Mammary epithelial cell (primary cell): ENCODE measurements around the gene SLC13A1.

Experiments
- EZH2 ChIP-seq: IDR thresholded peaks from 2 replicates; pipeline ENCODE4 v1.6.1; 2012; ENCODE audit warnings: low read length, inconsistent platforms, borderline replicate concordance
- TF ChIP-seq, protein P1 (sequence below), 2 donors: IDR thresholded peaks in 1 of 2; conservative IDR thresholded peaks in 1 of 2; 2 replicates each; pipeline ENCODE4 v1.5.1; 2011 to 2012; ENCODE audit warnings: inconsistent platforms in 2 of 2, low read length in 2 of 2, mild to moderate bottlenecking in 2 of 2, control low read depth in 1 of 2, low read depth in 1 of 2; ENCODE audit not compliant: insufficient read depth in 1 of 2; ENCODE audit errors: extremely low read depth in 1 of 2

DNA sequence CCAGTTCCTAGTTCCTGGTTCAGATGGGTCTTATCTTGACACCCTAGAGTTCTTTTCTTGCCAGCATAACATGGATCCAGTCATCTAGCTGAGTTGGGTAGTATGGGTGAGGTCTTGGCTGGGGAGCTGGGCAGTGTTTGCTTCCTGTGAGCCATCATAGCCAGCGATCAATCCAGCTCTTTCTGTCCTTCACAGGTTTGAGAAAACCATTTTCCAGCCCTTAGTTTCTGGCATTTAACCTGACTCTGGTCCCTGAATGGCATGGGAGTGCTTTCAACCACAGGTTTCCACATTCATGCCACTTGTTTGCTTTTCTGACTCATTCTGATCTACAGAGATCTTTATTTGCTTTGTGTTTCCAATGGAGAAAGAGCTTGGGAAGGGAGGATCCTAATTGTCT lies 8.6 kb downstream of the SLC13A1 start:
- TF ChIP-seq, protein P1, sequence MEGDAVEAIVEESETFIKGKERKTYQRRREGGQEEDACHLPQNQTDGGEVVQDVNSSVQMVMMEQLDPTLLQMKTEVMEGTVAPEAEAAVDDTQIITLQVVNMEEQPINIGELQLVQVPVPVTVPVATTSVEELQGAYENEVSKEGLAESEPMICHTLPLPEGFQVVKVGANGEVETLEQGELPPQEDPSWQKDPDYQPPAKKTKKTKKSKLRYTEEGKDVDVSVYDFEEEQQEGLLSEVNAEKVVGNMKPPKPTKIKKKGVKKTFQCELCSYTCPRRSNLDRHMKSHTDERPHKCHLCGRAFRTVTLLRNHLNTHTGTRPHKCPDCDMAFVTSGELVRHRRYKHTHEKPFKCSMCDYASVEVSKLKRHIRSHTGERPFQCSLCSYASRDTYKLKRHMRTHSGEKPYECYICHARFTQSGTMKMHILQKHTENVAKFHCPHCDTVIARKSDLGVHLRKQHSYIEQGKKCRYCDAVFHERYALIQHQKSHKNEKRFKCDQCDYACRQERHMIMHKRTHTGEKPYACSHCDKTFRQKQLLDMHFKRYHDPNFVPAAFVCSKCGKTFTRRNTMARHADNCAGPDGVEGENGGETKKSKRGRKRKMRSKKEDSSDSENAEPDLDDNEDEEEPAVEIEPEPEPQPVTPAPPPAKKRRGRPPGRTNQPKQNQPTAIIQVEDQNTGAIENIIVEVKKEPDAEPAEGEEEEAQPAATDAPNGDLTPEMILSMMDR (conservative IDR thresholded peaks at IDR 0.05 in 1 of 2, IDR thresholded peaks at IDR 0.05 in 1 of 2; ENCODE audit: extremely low read depth in 1 of 2, insufficient read depth in 1 of 2, low read depth in 1 of 2, low read length in 2 of 2), result no peak
- no peak for TF ChIP-seq EZH2
